PC-9 (cell line): ENCODE results near the gene SAPCD2.

Experiments
- CTCF ChIP-seq: fragments of 200-600 bp; sonication (generic); conservative IDR thresholded peaks from 2 replicates; pipeline ENCODE4 v1.6.1; 2017; ENCODE audit warnings: mixed run types, antibody characterized with exemption, mild to moderate bottlenecking, moderate library complexity
- EZH2 ChIP-seq: fragments of 200-600 bp; sonication (generic); IDR thresholded peaks from 2 replicates; pipeline ENCODE4 v1.8.0; 2017; ENCODE audit warnings: antibody characterized with exemption, low read depth

GRCh38 chr9:137063311-137064026, 6.9 kb downstream of the SAPCD2 start:
- no peak for TF ChIP-seq CTCF
- no peak for TF ChIP-seq EZH2
